Measurements from ENCODE around the gene CADM2.
"Not testable (repeated sequence)": the region's sequence is repeated elsewhere in the genome, so short reads cannot be mapped to it uniquely, and the experiment has no call there.

CADM2 gene

DNA sequence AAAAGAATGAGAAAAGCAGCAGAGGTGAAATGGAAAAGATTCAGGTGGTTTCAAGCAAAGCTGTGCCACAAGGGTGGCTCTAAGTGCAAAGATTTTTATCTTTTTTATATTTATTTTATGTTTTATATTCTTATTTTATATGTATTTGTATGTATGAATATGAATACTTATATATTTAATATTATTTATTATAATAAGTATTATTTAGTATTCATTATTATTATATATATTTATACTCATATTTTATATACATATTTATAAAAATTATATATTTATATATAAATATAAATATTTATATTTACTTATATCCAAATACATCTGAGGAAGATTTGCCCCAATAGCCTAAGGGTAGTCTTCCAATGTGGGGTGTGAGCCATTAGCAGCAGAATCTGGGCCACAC lies 1002.0 kb downstream of the CADM2 start:
- DNase-seq (ENCODE audit: insufficient read length, low spot score) (no peak), FAIRE-seq (no peak)
- TF ChIP-seq, protein P1, sequence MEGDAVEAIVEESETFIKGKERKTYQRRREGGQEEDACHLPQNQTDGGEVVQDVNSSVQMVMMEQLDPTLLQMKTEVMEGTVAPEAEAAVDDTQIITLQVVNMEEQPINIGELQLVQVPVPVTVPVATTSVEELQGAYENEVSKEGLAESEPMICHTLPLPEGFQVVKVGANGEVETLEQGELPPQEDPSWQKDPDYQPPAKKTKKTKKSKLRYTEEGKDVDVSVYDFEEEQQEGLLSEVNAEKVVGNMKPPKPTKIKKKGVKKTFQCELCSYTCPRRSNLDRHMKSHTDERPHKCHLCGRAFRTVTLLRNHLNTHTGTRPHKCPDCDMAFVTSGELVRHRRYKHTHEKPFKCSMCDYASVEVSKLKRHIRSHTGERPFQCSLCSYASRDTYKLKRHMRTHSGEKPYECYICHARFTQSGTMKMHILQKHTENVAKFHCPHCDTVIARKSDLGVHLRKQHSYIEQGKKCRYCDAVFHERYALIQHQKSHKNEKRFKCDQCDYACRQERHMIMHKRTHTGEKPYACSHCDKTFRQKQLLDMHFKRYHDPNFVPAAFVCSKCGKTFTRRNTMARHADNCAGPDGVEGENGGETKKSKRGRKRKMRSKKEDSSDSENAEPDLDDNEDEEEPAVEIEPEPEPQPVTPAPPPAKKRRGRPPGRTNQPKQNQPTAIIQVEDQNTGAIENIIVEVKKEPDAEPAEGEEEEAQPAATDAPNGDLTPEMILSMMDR (IDR thresholded peaks at IDR 0.05; ENCODE audit: insufficient read depth, missing control alignments): no peak

DNA sequence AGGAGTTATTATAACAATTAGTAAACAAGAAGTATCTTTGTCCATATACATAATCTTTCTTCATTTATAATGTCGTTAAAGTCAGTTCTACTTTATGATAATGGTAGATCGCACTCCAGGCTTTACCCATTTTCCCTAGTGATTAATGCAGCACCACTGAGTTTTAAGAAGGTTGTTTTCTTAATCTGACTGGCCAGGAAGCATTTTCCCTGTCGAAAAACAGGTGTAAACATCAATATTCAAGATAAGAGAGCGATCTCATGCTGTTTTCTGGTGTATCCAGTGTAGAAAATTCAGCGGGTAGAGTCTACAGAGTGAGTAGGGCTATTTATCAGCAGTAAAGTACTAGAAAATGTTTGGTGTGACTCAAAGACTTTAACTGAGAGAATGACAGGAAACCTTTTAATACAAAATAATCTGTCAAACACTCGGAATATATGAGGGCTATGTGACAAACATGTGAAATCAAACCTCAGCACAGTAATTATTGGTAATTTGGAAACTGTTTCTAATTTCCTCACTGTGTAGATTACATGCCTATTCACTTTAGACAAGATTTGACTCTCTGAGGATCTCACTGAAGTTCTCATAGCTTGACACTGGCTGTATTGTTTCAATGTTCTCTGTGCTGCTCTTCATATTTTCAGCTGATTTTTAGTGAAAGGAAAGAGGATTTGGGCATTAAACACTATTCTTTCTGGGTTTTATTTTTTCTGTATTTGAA lies 1019.0 kb downstream of the CADM2 start:
- no peak for FAIRE-seq
- TF ChIP-seq, protein P1 (IDR thresholded peaks at IDR 0.05; ENCODE audit: insufficient read depth, missing control alignments): no peak
- DNase-seq (ENCODE audit: insufficient read length, low spot score): no peak

DNA sequence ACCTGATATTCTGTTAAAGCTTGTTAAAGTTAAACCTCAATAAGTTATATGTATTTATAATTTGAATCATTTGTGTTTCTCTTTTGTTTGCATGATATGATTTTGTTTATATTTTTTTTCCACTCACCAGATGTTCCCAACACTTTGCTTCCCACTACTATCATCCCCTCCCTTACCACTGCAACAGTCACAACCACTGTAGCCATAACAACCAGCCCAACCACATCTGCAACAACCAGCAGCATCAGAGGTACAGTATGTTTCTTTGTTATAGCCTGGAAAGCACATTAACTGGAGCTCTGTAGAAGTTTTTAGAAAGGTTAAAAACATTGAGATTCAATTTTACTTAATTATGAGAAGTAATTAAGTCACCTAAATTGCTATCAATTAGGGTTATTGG lies 1020.2 kb downstream of the CADM2 start:
- FAIRE-seq: no peak
- TF ChIP-seq, protein P1 (IDR thresholded peaks at IDR 0.05; ENCODE audit: insufficient read depth, missing control alignments): no peak
- DNase-seq (ENCODE audit: insufficient read length, low spot score): no peak

DNA sequence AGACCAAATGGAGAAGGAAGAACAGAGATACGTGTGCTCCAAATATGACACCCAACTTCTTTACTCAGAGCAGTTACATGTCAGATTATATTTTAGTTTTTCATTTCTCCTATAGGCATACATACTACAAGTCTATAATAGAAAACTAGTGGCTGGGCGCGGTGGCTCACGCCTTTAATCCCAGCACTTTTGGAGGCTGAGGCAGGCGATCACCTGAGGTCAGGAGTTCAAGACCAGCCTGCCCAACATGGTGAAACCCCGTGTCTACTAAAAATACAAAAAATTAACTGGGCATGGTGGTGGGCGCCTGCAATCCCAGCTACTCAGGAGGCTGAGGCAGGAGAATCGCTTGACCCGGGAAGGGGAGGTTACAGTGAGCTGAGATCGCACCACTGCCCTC lies 1030.8 kb downstream of the CADM2 start:
- FAIRE-seq; DNase-seq (ENCODE audit: insufficient read length, low spot score): not testable (repeated sequence)

DNA sequence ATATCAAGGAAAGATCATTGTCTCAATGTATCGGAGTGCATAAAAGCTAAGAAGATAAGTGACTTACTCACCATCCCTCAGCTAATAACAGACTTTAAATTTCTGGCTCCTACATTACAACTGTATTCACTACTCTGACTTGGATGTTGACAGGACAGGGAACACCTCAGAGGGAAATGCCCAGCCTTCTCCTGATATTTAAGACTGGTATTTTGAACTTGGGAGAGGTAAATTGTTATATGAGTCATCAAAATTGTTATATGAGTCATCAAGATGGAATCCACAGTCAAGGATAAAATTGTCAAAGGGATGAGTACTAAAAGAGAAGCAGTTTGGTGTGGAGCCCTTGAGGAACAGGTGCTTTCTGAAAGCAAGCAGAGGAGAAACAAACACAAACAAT lies 1070.8 kb downstream of the CADM2 start:
- TF ChIP-seq, protein P1 (IDR thresholded peaks at IDR 0.05; ENCODE audit: insufficient read depth, missing control alignments): no peak
- FAIRE-seq: no peak
- no peak for DNase-seq (ENCODE audit: insufficient read length, low spot score)

DNA sequence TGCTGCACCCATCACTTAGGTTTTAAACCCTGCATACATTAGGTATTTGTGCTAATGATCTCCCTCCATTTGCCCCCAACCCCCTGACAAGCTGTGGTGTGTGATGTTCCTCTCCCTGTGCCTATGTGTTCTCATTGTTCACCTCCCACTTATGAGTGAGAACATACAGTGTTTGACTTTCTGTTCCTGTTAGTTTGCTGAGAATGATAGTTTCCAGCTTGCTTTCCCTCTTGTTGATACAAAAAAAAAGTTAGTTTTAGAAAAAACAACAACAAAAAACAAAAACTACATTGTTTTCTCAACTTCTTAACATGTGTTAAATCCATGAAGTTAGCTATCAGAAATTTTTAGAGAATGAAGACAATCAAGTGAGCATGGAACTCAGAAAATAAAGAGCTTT lies 1079.1 kb downstream of the CADM2 start:
- DNase-seq (ENCODE audit: insufficient read length, low spot score) (no peak), FAIRE-seq (no peak)
- TF ChIP-seq, protein P1 (IDR thresholded peaks at IDR 0.05; ENCODE audit: insufficient read depth, missing control alignments): no peak

DNA sequence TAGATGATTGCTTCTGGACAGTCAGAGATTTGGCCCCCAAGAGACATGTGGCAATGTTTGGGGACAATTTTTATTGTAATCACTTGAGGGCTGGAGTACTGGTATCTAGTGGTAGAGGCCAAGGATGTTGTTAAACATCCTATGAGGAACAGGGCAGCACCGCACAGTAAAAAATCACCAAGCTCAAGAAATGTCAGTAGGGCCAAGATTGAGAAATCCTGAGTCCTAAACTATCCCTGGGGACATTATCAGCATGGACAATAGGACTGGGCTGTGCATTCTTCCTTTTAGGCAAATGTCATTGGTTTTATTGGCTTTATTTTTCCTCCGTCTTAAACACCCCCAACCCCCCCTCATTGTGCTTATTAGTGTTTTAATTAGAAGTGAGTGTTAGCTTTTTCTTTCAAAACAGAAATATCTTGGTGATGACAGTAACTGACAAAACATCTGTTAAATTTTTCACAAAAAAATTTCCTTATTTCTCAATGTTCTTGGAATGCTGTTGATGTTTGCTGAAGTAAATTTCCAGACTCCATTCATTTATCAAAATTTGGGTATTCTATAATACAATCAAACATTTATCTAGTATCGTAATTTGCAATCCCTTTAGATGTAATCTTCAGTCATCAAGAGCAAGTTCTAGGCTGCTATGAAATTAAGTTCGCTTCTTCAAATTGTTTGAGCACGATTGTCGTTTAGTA lies 1087.8 kb downstream of the CADM2 start:
- FAIRE-seq: no peak
- TF ChIP-seq, protein P1 (IDR thresholded peaks at IDR 0.05; ENCODE audit: insufficient read depth, missing control alignments): no peak
- DNase-seq (ENCODE audit: insufficient read length, low spot score): no peak
